Activated CD8-positive, alpha-beta T cell treated with anti-CD3 and anti-CD28 coated beads for 36 hours (primary cell): Measurements from ENCODE around the gene EMD. TPM values are rescaled to one million over a fixed set of nuclear protein-coding genes. Genes with fewer than 3 reads are reported as not detected.

Experiments
- ATAC-seq: fragments of 200-7000 bp; cut with Tn5 transposase; one replicate; pipeline ENCODE4 v1.10.0; 2021; ENCODE audit warnings: mild to moderate bottlenecking, moderate library complexity
- CTCF ChIA-PET: fragments of 350-600 bp; sonication (Branson Sonifier 250); formaldehyde crosslinking; loops from one replicate; lab custom pipeline; 2021; ENCODE audit warnings: antibody characterized with exemption; lab: Charles Lee
- POLR2A ChIA-PET: fragments of 350-600 bp; sonication (Branson Sonifier 250); formaldehyde crosslinking; loops from one replicate; lab custom pipeline; 2021; ENCODE audit warnings: antibody characterized with exemption; lab: Charles Lee
- DNase-seq: peaks from one replicate; pipeline ENCODE4 v3.0.0-alpha.2; 2020
- H3K27ac Mint-ChIP-seq: one replicate; pipeline ENCODE4 v1.8.0; 2021; ENCODE audit warnings: mild to moderate bottlenecking, mixed read lengths
- H3K27me3 Mint-ChIP-seq: one replicate; pipeline ENCODE4 v1.8.0; 2021; ENCODE audit warnings: mixed read lengths
- H3K36me3 Mint-ChIP-seq: one replicate; pipeline ENCODE4 v1.8.0; 2021; ENCODE audit warnings: low read depth, mixed read lengths
- H3K4me1 Mint-ChIP-seq: one replicate; pipeline ENCODE4 v1.8.0; 2021; ENCODE audit warnings: low read depth, mixed read lengths
- H3K4me3 Mint-ChIP-seq: one replicate; pipeline ENCODE4 v1.8.0; 2021; ENCODE audit warnings: mild to moderate bottlenecking, moderate library complexity, mixed read lengths
- H3K9me3 Mint-ChIP-seq: one replicate; pipeline ENCODE4 v1.8.0; 2021; ENCODE audit warnings: mixed read lengths
- CTCF ChIP-seq: fragments of 200-600 bp; IDR thresholded peaks from one replicate; pipeline ENCODE4 v1.8.0; 2022; ENCODE audit warnings: antibody characterized with exemption, mild to moderate bottlenecking
- intact Hi-C: fragments of 100-400 bp; cut with micrococcal nuclease; formaldehyde crosslinking; loops from one replicate; pipeline ENCODE4 v1.10.0; 2022
- total RNA-seq, 2 experiments: library from RNA; stranded (reverse); gene quantifications; one replicate each; pipeline ENCODE4 v1.2.3, GENCODE V29; 2021

EMD gene
- total RNA-seq, 2 experiments from 2014 or later, result 92.4 to 96.6 TPM

- H3K27me3 Mint-ChIP-seq, result no peaks in the 10 kb centered on the region
- ChIA-PET POLR2A (interaction anchor here (0.8 kb wide), 1 partner anchor 9 kb away, joined by 3 read pairs; no protein-coding TSS in a partner anchor), CTCF (no interaction called here)
- intact Hi-C loops, result no loop called here
- DNase-seq (no peak), ATAC-seq (no peak)
- H3K36me3 Mint-ChIP-seq, result peaks cover 30% of the 10 kb centered on the region
- peaks cover 12% of the 10 kb centered on the region for H3K4me1 Mint-ChIP-seq
- H3K9me3 Mint-ChIP-seq, result no peaks in the 10 kb centered on the region
- H3K4me3 Mint-ChIP-seq, result no peak overlapping the region
- no peak overlapping the region for H3K27ac Mint-ChIP-seq
- no peak for TF ChIP-seq CTCF
Measured at GRCh38 chrX:154358829-154359228, 20.3 kb upstream of the EMD start.

- CTCF ChIA-PET, result no interaction called here
- no peak overlapping the region for H3K4me3 Mint-ChIP-seq
- intact Hi-C loops, result no loop called here
- no peaks in the 10 kb centered on the region for H3K9me3 Mint-ChIP-seq
- H3K4me1 Mint-ChIP-seq, result peaks cover 12% of the 10 kb centered on the region
- H3K27me3 Mint-ChIP-seq, result no peaks in the 10 kb centered on the region
- no peak overlapping the region for H3K27ac Mint-ChIP-seq
- no peak for TF ChIP-seq CTCF
- ATAC-seq, result no peak
- POLR2A ChIA-PET, result interaction anchor here (1.0 kb wide), 1 partner anchor 9 kb away, joined by 3 read pairs; no protein-coding TSS in a partner anchor
- no peak for DNase-seq
- peaks cover 30% of the 10 kb centered on the region for H3K36me3 Mint-ChIP-seq
Measured at GRCh38 chrX:154359362-154360154, 19.5 kb upstream of the EMD start.

- ATAC-seq (no peak), DNase-seq (no peak)
- H3K27ac Mint-ChIP-seq, result no peak overlapping the region
- peaks cover 12% of the 10 kb centered on the region for H3K4me1 Mint-ChIP-seq
- H3K4me3 Mint-ChIP-seq, result no peak overlapping the region
- intact Hi-C loops, result no loop called here
- POLR2A ChIA-PET, result interaction anchor here (1.0 kb wide), 1 partner anchor 8 kb away, joined by 3 read pairs; no protein-coding TSS in a partner anchor
- TF ChIP-seq CTCF, result no peak
- no peaks in the 10 kb centered on the region for H3K9me3 Mint-ChIP-seq
- peaks cover 31% of the 10 kb centered on the region for H3K36me3 Mint-ChIP-seq
- CTCF ChIA-PET, result no interaction called here
- H3K27me3 Mint-ChIP-seq, result no peaks in the 10 kb centered on the region
Measured at GRCh38 chrX:154360155-154360713, 18.9 kb upstream of the EMD start.

GRCh38 chrX:154362085-154362742 is 16.9 kb upstream of the EMD start:
- H3K36me3 Mint-ChIP-seq, result peaks cover 37% of the 10 kb centered on the region
- H3K27ac Mint-ChIP-seq, result no peak overlapping the region
- no peaks in the 10 kb centered on the region for H3K9me3 Mint-ChIP-seq
- intact Hi-C loops, result no loop called here
- POLR2A ChIA-PET, result interaction anchor here (0.8 to 1.2 kb wide), 4 partner anchors 13 to 22 kb away, joined by 3 to 4 read pairs (median 3); no protein-coding TSS in a partner anchor
- H3K4me1 Mint-ChIP-seq, result peaks cover 16% of the 10 kb centered on the region
- DNase-seq (no peak), ATAC-seq (no peak)
- H3K4me3 Mint-ChIP-seq, result no peak overlapping the region
- no peak for TF ChIP-seq CTCF
- H3K27me3 Mint-ChIP-seq, result no peaks in the 10 kb centered on the region
- CTCF ChIA-PET, result no interaction called here
